ENCODE measurements around the gene JAK1. TPM values are rescaled to one million over a fixed set of nuclear protein-coding genes. Genes with fewer than 3 reads are reported as not detected.
"Not testable (repeated sequence)": the region's sequence is repeated elsewhere in the genome, so short reads cannot be mapped to it uniquely, and the experiment has no call there.

JAK1 gene
- total and polyA plus RNA-seq, 2 donors (not counting 3 experiments of a cell fraction or from before 2014, with no cell fraction given) = 68.8 to 177 TPM

- Histone ChIP-seq H3K36me3 (ENCODE audit: control insufficient read depth in 2 of 2, extremely low read depth in 1 of 2, insufficient read depth in 2 of 2, low read length in 2 of 2) (no peaks in the 10 kb centered on the region), H3K79me2 (ENCODE audit: control insufficient read depth, insufficient read depth, low read length) (peaks cover 87% of the 10 kb centered on the region), H3K4me3 (replicated peaks in 1 of 3; ENCODE audit: insufficient read depth in 1 of 3, low read depth in 1 of 3, low read length in 3 of 3) (no peak overlapping the region), H3K9me3 (replicated peaks; ENCODE audit: control insufficient read depth, insufficient read depth, low read length) (no peaks in the 10 kb centered on the region), H3K4me1 (ENCODE audit: control insufficient read depth, extremely low read depth, insufficient read depth, low read length) (peaks cover 51% of the 10 kb centered on the region), H3K4me2 (ENCODE audit: insufficient read depth, low read length) (peak overlapping the region; percentile 33), H3K27ac (ENCODE audit: insufficient read depth, low read depth, low read length) (peak overlapping the region; percentile 44), H2AFZ (ENCODE audit: low read depth, low read length) (no peak overlapping the region), H4K20me1 (replicated peaks; ENCODE audit: control insufficient read depth, extremely low read depth, insufficient read depth, low read length) (peaks cover 7% of the 10 kb centered on the region), H3K27me3 (ENCODE audit: control insufficient read depth in 2 of 2, insufficient read depth in 2 of 2, low read length in 2 of 2) (no peaks in the 10 kb centered on the region), H3K9me1 (replicated peaks; ENCODE audit: control insufficient read depth, extremely low read depth, insufficient read depth, low read length) (no peaks in the 10 kb centered on the region), H3K9ac (replicated peaks; ENCODE audit: extremely low read depth, insufficient read depth, low read length) (no peak overlapping the region)
- POLR2A ChIA-PET = no interaction called here
- CTCF ChIA-PET = interaction anchor here (2.8 kb wide), 1 partner anchor 13 kb away, joined by 12 read pairs; no protein-coding TSS in a partner anchor
- TF ChIP-seq JUN (IDR thresholded peaks at IDR 0.05; ENCODE audit: borderline replicate concordance, insufficient read depth, insufficient read length, low read depth) = peak; percentile 75
- peak; percentile 87 for TF ChIP-seq GATA2 (IDR thresholded peaks at IDR 0.05; ENCODE audit: insufficient read depth, insufficient read length, low read depth, low read length)
- peak; percentile 28 for TF ChIP-seq POLR2A (IDR thresholded peaks at IDR 0.05; ENCODE audit: low read depth, low read length)
- TF ChIP-seq MYC (IDR thresholded peaks at IDR 0.05; ENCODE audit: low read depth, low read length) = no peak
- TF ChIP-seq CTCF (IDR thresholded peaks at IDR 0.05; ENCODE audit: extremely low read depth in 1 of 2, insufficient read depth in 1 of 2, low read depth in 1 of 2, low read length in 2 of 2) = no peak
- TF ChIP-seq FOS (IDR thresholded peaks at IDR 0.05; ENCODE audit: borderline replicate concordance, insufficient read depth, low read length) = peak; percentile 82
- TF ChIP-seq POLR2AphosphoS5 (IDR thresholded peaks at IDR 0.05; ENCODE audit: insufficient read depth, low read depth, low read length) = no peak
- no TSS peak for BruUV-seq (replicated peaks)
- intact Hi-C loops (cut with micrococcal nuclease) (loop anchor here (1.0 kb wide), 1 partner anchor 13 kb away; no protein-coding TSS in a partner anchor), dilution Hi-C loops (cut with MboI; ENCODE audit: extremely low pct_ligation_motif_present, low sequenced_read_pairs) (no loop called here)
- DNase-seq (ENCODE audit: low read depth, low spot score) (peak; percentile 88), FAIRE-seq (peak; percentile 69)
These were observed 45.3 kb downstream of the JAK1 start for GRCh38 chr1:64920941-64921589.

- dilution Hi-C loops (cut with MboI; ENCODE audit: extremely low pct_ligation_motif_present, low sequenced_read_pairs); H3K4me3 ChIP-seq (replicated peaks in 1 of 3; ENCODE audit: insufficient read depth in 1 of 3, low read depth in 1 of 3, low read length in 3 of 3); H3K36me3 ChIP-seq (ENCODE audit: control insufficient read depth in 2 of 2, extremely low read depth in 1 of 2, insufficient read depth in 2 of 2, low read length in 2 of 2); DNase-seq (ENCODE audit: low read depth, low spot score); H4K20me1 ChIP-seq (replicated peaks; ENCODE audit: control insufficient read depth, extremely low read depth, insufficient read depth, low read length); H3K9me1 ChIP-seq (replicated peaks; ENCODE audit: control insufficient read depth, extremely low read depth, insufficient read depth, low read length); BruUV-seq (replicated peaks); H3K9ac ChIP-seq (replicated peaks; ENCODE audit: extremely low read depth, insufficient read depth, low read length); intact Hi-C loops (cut with micrococcal nuclease); FAIRE-seq; H3K27me3 ChIP-seq (ENCODE audit: control insufficient read depth in 2 of 2, insufficient read depth in 2 of 2, low read length in 2 of 2); H3K4me2 ChIP-seq (ENCODE audit: insufficient read depth, low read length); H2AFZ ChIP-seq (ENCODE audit: low read depth, low read length); CTCF ChIA-PET; H3K9me3 ChIP-seq (replicated peaks; ENCODE audit: control insufficient read depth, insufficient read depth, low read length); H3K27ac ChIP-seq (ENCODE audit: insufficient read depth, low read depth, low read length); POLR2A ChIA-PET: not testable (repeated sequence)
- Histone ChIP-seq H3K4me1 (ENCODE audit: control insufficient read depth, extremely low read depth, insufficient read depth, low read length) (peaks cover 57% of the 10 kb centered on the region), H3K79me2 (ENCODE audit: control insufficient read depth, insufficient read depth, low read length) (peaks cover 86% of the 10 kb centered on the region)
These were observed 47.2 kb downstream of the JAK1 start for GRCh38 chr1:64919120-64919519.

All from endothelial cell of umbilical vein (primary cell).